Activated CD8-positive, alpha-beta memory T cell treated with anti-CD3 and anti-CD28 coated beads, Interleukin-2, amount 50 U/mL, for 4 hours (primary cell): ENCODE data around the gene USP53.
"Not testable (repeated sequence)": the region's sequence is repeated elsewhere in the genome, so short reads cannot be mapped to it uniquely, and the experiment has no call there.

Experiments
- DNase-seq: peaks from one replicate; pipeline ENCODE4 v3.0.0-alpha.2; 2020

The USP53 gene

GRCh38 chr4:119229908-119230687 lies 17.6 kb downstream of the USP53 start:
- no peak for DNase-seq

DNA sequence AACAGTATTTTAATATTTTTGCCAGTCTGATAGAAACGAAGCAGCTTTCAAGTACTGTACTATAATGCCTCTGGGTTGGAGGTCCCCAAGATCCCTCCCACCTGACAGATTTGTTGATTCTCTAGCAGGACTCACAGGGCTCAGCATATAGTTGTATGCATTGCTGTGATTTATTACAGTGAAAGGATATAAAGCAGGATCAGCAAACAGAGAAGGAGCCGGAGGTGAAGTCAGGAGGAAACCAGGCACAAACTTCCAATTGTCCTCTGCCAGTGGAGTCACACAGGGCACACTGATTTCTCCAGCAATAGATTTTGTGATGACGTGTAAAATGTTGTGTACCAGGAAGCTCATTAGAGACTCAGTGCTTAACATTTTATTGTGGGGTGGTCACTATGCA lies 19.0 kb downstream of the USP53 start:
- DNase-seq: no peak

DNA sequence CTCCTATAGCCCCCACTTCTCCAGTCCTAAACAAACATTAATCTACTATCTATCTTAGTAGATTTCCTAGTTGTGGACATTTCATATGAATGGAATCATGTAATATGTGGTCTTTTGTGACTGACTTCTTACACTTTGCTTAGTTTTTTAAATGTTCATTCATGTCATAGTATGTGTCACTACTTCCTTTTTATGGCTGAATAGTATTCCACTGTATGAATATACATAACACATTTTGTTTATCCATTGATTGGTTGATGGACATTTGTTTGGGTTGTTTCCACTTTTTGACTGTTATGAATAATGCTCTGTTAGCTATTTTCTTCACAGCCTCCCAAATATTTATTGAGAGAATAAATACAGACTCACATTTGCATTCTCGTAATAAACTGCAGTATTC lies 19.8 kb downstream of the USP53 start:
- no peak for DNase-seq

- DNase-seq: no peak
Observed at GRCh38 chr4:119233191-119233590, 20.7 kb downstream of the USP53 start.

GRCh38 chr4:119233750-119234149 lies 21.2 kb downstream of the USP53 start:
- no peak for DNase-seq

GRCh38 chr4:119237201-119237600 lies 24.7 kb downstream of the USP53 start:
- DNase-seq: no peak

DNA sequence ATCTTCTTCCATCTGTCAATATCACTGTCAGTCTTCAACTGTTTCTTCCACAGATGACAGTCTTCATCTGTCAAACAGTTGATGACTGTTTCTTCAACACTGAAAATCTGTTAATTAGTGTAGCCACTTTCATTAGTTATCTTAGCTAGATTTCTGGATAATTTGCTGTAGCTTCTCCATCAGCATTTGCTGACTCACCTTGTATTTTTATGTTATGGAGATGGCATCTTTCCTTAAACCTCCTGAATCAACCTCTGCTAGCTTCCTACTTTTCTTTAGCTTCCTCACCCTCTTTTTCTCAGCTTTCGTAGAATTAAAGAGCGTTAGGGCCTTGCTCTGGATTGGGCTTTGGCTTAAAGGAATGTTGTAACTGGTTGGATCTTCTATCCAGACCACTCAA lies 25.1 kb downstream of the USP53 start:
- DNase-seq: no peak

DNA sequence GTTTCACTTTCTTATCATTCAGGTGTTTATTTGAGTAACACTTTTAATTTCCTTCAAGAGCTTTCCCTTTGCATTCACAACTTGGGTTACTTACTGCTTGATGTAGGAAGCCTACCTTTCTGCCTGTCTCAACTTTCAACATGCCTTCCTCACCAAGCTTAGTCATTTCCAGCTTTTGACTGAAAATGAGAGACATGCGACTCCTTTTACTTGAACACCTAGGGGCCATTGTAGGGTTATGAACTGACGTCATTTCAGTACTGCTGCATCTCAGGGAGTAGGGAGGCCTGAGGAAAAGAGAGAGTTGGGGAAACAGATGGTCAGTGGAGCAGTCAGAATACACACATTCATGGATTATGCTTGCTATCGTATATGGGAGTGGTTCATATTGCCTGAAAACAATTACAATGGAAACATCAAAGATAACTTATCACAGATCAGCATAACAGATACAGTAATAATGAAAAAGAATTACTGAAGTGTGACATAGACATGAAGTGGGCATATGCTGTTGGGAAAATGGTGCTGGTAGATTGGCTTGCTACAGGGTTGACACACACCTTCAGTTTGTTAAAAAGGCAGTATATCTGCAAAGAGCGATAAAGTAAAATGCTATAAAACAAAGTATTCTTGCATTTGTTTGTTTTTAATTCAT lies 25.7 kb downstream of the USP53 start:
- no peak for DNase-seq

DNA sequence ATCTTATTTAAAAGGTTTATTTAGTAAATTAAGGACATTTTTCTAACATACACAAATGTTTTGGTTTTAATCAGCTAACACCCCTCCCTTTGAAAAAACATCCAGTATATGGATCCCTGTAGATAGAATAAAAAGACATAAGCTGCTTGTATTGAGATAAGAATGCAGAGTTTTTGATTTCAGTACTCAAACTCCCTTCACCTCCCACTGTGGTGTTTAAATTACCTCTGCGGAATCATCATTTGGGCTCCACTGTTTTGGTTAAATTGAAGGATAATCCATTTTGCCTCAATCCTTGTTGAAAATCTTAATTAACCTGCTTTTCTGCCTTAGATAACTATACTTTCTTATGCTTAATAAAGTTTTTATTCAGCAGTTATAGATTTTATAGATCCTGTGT lies 27.6 kb downstream of the USP53 start:
- no peak for DNase-seq

DNA sequence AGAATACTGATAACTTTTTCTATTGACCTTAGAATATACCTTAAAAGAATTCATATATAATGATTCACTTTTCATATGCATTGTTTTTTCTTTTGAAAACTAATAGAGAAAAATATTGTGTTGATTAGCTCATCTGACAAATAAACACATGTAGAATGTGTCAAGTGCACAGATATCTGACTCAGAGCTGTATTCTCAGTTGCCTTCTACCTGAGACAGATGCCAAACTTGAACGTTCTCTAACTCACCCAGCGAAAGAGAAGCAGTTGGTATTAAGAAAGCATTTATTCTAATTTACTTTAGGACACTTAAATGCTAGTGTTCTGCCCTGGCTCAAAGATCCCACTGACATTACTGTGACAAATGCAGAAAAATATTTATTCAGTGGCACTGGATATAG lies 28.1 kb downstream of the USP53 start:
- no peak for DNase-seq

DNA sequence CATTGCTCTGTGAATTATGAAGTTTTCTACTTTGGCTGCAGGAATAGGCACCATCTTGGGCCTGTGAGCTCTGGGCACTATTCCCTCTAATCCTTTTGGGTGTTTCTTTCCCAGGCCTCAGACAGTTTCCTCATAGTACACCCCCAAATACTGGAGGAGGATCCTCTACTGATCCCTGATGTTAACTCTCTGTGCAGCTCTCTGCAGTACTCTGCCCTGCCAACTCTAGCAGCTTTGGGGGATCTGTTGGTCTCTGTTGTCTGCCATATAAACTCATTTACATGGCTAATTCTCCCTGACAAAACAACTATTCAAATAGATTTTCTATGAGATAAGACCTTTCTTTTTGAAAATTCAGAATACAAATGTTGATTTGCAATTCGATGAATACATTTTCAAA lies 29.9 kb downstream of the USP53 start:
- DNase-seq: no peak

DNA sequence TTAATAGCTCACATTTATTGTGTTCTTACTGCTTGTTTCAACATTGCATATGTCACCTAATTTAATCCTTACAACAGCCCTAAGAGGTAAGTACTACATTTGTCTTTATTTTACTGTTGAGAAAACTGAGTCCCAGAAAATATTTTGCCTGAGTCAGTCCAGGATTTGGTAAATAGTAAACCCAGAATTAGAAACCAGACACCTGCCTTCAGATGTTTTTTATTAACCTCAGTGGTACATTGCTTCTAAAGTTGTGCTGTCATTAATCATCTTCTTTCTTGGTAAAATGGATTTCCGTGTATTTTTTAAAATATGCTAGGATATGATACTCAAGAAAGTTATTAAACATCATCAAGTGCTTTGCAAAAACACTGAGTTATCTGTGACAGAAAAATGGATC lies 31.4 kb downstream of the USP53 start:
- DNase-seq: no peak

- DNase-seq: no peak
Observed at GRCh38 chr4:119244344-119244743, 31.8 kb downstream of the USP53 start.

DNA sequence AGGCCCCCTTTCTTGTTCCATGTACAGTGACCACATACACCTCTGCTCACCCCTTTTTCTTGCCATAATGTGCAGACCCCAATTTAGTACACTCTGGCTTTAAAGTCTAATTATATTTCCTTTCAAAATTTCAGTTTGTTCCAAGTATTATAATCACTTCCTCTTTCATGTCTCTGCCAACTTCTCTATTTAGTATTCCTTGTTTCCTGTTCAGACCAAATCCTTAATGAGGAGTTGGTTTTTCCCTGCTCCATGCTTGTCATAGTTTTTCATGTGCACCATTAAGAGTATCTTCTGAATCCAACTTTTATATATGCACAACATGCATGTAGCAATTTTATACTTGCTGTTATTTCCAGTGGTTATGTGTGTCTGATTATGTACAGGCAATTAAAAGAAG lies 32.3 kb downstream of the USP53 start:
- no peak for DNase-seq

- no peak for DNase-seq
Observed at GRCh38 chr4:119246177-119246733, 33.7 kb downstream of the USP53 start.

DNA sequence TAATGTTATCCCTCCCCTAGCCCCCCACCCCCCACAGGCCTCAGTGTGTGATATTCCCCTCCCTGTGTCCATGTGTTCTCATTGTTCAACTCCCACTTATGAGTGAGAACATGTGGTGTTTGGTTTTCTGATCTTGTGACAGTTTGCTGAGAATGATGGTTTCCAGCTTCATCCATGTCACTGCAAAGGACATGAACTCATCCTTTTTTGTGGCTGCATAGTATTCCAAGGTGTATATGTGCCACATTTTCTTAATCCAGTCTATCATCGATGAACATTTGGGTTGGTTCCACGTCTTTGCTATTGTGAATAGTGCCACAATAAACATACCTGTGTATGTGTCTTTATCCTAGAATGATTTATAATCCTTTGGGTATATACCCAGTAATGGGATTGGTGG lies 38.5 kb downstream of the USP53 start:
- not testable (repeated sequence) for DNase-seq

DNA sequence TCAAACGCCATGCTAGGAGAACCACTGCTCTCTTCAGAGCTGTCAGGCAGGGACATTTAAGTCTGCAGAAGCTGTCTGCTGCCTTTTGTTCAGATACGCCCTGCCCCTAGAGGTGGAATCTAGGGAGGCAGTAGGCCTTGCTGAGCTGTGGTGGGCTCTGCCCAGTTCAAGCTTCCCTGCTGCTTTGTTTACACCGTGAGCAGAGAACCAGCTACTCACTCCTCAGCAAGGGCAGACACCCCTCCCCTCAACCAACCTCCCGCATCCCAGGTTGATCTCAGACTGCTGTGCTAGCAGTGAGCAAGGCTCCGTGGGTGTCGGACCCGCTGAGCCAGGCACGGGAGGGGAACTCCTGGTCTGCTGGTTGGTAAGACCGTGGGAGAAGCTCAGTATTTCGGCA lies 42.7 kb downstream of the USP53 start:
- not testable (repeated sequence) for DNase-seq

GRCh38 chr4:119260528-119260927 lies 48.0 kb downstream of the USP53 start:
- no peak for DNase-seq

GRCh38 chr4:119261986-119262385 lies 49.5 kb downstream of the USP53 start:
- no peak for DNase-seq

- no peak for DNase-seq
Observed at GRCh38 chr4:119264743-119265142, 52.2 kb downstream of the USP53 start.

DNA sequence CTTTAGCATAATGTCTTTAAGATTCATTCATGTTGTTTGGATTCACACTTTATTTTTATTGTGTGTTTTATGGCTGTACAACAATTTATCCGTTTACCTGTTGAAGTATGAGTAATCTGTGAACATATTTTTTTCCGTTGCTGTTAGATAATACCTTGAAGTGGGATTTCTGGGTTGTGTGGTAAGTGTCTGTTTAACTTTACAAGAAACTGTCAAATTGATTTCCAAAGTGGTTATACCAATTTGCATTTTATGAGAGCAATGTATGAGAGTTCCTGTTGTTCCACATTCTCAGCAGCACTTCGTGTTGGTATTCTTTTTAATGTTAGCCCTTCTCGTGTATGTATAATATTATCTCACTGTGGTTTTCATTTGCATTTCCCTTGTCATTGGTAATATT lies 53.6 kb downstream of the USP53 start:
- no peak for DNase-seq

GRCh38 chr4:119268466-119268865 lies 56.0 kb downstream of the USP53 start:
- no peak for DNase-seq

DNA sequence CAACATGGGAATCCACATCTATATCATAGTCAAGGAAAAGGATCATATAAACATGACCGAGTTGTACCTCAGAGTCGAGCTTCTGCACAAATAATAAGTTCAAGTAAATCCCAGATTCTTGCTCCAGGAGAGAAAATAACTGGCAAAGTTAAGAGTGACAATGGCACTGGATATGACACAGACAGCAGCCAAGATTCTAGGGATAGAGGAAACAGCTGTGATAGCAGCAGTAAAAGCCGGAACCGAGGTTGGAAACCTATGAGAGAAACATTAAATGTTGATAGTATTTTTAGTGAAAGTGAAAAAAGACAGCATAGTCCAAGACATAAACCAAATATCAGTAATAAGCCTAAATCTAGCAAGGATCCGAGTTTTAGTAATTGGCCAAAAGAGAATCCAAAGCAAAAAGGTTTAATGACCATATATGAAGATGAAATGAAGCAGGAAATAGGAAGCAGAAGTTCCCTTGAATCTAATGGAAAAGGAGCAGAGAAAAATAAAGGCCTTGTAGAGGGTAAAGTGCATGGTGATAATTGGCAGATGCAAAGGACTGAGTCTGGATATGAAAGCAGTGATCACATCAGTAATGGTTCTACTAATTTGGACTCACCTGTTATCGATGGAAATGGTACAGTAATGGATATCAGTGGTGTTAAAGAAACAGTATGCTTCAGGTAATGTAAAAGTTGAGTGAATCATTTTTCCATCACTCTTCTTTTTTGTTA lies 59.0 kb downstream of the USP53 start:
- DNase-seq: no peak

DNA sequence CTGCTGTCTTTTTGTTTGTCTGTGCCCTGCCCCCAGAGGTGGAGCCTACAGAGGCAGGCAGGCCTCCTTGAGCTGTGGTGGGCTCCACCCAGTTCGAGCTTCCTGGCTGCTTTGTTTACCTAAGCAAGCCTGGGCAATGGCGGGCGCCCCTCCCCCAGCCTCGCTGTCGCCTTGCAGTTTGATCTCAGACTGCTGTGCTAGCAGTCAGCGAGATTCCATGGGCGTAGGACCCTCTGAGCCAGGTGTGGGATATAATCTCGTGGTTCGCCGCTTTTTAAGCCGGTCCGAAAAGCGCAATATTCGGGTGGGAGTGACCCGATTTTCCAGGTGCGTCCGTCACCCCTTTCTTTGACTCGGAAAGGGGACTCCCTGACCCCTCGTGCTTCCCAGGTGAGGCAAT lies 67.0 kb downstream of the USP53 start:
- not testable (repeated sequence) for DNase-seq
